SKM-1 treated with dmso at 0.1 percent for 144 hours (cell line): ENCODE results near the gene VAPB.

Source experiments
- DNase-seq: peaks from one replicate; lab custom pipeline; 2025; ENCODE audit not compliant: unreplicated experiment; lab: John Stamatoyannopoulos, UW

The VAPB gene

GRCh38 chr20:58433759-58434158, 44.7 kb downstream of the VAPB start:
- no peak for DNase-seq

- DNase-seq: no peak
These were observed 45.3 kb downstream of the VAPB start for GRCh38 chr20:58434326-58434725.

GRCh38 chr20:58435237-58435636, 46.2 kb downstream of the VAPB start:
- no peak for DNase-seq

DNA sequence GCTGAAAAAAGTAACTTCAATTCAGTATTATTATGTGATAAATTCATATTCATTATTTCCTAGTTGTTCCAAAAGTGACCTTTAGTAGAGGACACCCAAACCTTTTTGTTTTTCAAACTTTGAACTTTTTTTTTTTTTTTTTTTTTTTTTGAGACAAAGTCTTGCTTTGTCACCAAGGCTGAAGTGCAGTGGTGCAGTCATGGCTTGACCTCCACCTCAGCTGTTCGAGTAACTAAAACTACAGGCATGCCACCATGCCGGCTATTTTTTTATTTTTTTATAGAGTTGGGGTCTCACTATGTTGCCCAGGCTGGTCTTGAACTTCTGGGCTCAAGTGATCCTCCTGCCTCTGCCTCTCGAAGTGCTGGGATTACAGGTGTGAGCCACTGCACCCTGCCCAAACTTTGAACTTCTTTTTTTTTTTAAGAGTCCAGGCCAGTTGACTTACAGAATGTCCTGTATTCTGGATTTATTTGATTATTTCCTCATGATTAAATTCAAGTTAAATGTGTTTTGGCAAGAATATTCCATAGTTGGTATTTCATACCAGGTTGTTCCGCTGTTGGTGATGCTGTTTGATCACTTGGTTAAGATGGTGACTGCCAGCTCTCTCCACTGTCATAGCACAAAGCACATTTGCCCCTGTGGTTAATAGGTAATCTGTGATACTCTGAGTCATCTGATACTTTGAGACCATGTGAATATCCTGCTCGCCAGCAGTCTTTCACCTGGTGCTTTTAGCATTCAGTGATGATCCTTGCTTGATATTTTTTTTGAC, 48.0 kb downstream of the VAPB start:
- no peak for DNase-seq

DNA sequence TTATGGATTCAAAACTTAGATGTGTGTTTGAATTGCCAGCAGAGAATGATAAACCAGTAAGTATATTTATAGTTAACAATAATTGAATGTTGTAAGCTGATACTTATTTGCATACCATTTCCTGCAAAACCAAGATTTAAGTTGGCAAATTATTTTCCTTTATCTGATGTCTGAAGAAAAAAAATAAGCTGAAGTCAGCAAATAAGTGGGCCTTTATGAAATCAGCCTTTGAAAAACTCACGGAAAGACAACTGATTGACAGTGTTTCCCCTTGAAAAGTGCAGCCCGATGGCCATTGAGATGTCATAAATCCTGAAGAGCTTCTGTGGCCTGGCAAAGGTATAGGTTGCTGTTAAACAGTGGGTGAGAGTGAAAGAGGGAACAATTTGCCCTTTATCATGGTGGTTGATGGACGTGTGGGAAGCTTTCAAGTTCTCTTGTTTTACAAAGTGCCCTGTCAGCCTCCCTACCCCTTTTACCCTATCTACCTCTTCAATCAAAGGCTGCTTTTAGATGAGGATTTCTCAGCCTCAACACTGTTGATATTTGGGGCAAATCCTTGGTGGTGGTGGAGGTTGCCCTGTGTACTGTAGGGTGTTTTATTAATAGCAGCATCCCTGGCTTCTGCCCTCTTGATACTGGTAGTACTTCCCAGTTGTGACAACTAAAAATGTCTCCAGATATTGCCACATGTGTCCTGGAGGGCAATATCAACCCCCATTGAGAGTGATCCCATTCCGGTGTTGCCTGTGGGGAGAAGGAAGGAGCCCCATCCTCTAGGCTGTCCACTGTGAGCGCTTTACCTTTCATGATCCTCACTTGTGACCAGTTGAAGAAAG, 50.2 kb downstream of the VAPB start:
- DNase-seq: no peak

GRCh38 chr20:58440021-58440767, 51.2 kb downstream of the VAPB start:
- no peak for DNase-seq

DNA sequence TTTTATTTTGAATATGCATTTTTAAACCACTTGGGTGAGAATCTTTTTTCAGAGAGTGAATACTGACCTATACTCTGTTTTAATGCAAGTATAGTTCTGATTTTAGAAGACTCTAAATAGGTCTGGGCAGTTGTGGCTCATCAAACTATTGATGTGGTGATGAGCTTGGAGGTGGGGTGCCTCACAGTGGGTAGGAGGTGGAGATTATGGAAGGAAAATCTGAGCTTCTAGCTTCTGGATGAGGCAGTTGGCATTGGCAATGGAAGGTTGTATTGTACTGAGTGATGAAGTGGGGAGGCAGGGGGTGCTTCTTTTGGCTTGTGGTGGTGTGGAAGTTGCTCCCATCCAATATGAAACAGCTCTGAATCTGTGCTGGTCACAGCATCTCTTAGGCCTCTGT, 52.7 kb downstream of the VAPB start:
- no peak for DNase-seq

DNA sequence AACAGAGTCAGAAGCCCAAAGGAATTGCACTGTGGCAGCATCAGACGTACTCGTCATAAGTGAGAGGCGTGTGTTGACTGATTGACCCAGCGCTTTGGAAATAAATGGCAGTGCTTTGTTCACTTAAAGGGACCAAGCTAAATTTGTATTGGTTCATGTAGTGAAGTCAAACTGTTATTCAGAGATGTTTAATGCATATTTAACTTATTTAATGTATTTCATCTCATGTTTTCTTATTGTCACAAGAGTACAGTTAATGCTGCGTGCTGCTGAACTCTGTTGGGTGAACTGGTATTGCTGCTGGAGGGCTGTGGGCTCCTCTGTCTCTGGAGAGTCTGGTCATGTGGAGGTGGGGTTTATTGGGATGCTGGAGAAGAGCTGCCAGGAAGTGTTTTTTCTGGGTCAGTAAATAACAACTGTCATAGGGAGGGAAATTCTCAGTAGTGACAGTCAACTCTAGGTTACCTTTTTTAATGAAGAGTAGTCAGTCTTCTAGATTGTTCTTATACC, 55.8 kb downstream of the VAPB start:
- no peak for DNase-seq

GRCh38 chr20:58446264-58446959, 57.4 kb downstream of the VAPB start:
- no peak for DNase-seq

DNA sequence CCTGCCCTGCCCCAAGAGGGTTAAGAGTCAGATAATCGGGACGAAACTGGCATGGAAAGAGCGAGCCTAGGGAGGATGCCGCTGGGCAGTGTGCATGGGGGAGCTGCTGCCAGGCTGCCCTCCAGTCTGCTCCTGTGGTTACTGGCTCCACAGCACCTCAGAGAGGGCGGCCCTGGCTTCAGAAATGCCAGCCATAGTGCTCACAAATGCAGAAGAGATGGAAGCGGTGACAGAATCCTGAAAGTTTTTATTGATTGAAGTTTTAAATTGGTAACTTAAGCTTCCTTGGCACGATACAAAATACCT, 57.9 kb downstream of the VAPB start:
- no peak for DNase-seq

DNA sequence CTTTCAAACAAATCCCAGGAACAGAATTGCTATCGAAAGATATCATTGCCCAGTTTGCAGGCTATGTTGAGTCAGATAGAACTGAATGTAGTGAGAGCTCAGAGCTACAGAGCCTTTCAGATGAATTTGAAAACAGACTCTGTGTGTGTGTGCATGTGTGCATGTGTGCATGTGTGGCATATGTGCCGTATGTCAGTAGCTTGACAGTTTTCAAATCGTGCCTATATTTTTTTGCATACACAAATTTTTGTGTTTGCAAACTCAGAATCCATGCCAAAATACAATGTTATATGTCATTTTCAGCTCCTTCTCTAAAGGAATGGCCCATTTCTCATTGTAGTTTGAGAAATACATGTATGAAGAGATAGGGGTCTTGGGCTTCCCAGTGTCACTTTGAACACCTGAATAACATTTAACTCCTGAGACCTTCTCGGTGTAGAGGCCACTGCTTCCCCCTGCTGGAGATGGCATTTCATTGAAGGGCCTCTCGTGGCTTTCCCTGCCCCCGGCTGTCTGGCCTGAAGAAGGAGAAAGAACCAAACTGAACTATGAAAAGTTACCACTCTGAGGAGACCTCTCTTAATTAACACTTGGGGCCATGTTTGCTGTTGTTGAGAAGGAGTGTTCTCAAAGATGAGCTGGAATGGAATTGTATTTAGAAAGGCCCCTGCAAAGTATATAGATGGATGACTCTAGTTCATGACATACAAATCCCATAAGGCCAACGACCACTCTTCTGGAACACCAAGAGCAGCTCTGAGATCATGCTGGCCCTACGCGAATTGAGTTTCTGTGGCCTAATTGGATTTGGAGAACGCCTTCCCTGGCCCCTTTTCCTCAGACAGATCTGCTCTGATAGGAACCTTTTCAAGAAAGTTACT, 58.7 kb downstream of the VAPB start:
- peak; percentile 3 for DNase-seq

- DNase-seq: no peak
These were observed 59.9 kb downstream of the VAPB start for GRCh38 chr20:58448958-58449357.

GRCh38 chr20:58449681-58450221, 60.7 kb downstream of the VAPB start:
- no peak for DNase-seq

DNA sequence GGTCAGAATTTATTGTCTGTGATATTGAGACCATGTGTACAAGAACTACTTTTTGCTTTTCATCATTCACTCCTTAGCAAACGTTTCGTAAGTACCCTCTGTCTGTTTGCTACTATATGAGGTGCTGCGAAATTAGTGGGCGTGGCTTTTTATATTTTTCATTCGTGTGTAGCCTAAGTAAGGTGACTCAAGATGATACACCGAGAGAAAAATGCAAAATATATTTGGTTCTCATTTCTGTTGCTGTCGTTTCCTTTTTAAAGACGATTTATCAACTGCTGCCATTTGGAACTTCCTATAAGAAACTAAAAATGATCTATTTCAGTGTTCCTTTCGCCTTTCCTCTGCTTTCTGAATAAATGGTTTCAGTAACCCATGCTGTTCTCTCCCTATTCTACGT, 61.2 kb downstream of the VAPB start:
- DNase-seq: no peak

DNA sequence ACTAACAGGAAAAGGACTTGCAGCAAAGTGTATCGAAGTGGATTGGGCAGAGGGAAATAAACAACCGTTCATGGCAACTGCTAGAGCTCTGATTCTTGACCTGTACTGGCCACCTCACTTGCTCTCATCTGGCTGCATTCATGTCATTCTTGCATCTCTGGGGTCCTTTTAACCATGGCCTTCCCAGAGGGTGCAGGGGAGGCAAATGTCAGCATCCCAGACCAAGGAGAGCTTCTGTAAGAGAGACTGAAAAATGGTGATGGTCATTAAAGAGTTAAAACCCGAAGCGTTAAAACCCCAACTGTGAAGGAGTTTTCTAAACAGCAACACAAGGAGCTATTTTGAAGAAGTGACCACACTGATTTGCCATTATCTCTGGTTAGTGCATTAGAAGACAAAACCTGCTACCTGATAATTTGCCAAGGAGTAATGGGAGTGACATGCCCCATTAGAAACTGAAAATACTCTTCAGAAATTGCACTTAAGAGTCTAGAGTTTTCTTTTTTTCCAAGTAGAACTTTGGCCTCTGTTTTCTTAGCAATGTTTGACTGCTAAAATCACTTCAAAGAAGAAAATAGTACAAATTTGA, 63.7 kb downstream of the VAPB start:
- no peak for DNase-seq

- no peak for DNase-seq
These were observed 64.4 kb downstream of the VAPB start for GRCh38 chr20:58453391-58453790.

DNA sequence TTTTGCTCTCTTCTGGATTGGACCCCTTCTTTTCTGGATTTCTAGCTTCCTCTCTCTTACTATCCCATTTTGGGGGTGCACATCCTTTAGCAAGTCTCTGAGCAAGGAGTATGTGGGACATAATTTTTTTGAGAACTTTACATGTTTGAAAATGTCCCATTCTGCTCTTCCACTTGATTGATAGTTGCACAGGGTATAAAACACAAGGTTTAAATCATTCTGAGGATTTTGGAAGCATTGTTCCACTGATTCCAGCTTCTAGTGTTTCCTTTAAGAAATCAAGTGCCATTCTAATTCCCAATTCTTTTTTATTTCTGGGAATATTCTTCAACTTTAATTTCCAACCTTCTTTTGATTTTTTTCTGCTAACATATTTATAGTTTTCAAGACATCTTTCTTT, 65.4 kb downstream of the VAPB start:
- DNase-seq: no peak

GRCh38 chr20:58457083-58457695, 68.2 kb downstream of the VAPB start:
- DNase-seq: no peak
